K562 (cell line): ENCODE measurements around the gene IQUB.

Experiments
- ASH1L ChIP-seq: fragments of 450-650 bp; IDR thresholded peaks from 2 replicates; pipeline ENCODE4 v1.6.1; 2018; ENCODE audit warnings: borderline replicate concordance, mild to moderate bottlenecking, low read depth; ENCODE audit not compliant: partially characterized antibody
- ATF3 ChIP-seq, 2 experiments: fragments of 450-650 bp in 1 of 2; sonication (generic) in 1 of 2; formaldehyde crosslinking in 1 of 2; IDR thresholded peaks in 1 of 2; conservative IDR thresholded peaks in 1 of 2; 2 replicates each; pipeline versions ENCODE4 v1.6.1 to v1.8.1; 2016 to 2023; ENCODE audit warnings: mild to moderate bottlenecking in 2 of 2, moderate library complexity in 2 of 2, inconsistent platforms in 1 of 2, missing genetic modification reagents in 1 of 2
- CHD2 ChIP-seq: IDR thresholded peaks from 2 replicates; pipeline ENCODE4 v1.6.1; 2011; ENCODE audit warnings: low read depth, low read length
- CTCF ChIP-seq, 3 experiments: IDR thresholded peaks in 2 of 3; conservative IDR thresholded peaks in 1 of 3; 2 replicates each; pipeline ENCODE4 v1.5.1; 2011 to 2012; ENCODE audit warnings: low read length in 3 of 3, mild to moderate bottlenecking in 3 of 3, control low read depth in 2 of 3, improper control_type of control experiment in 1 of 3, inconsistent platforms in 1 of 3, low read depth in 1 of 3, mixed read lengths in 1 of 3, moderate library complexity in 1 of 3; ENCODE audit not compliant: insufficient read depth in 2 of 3
- ELF4 ChIP-seq: fragments of 450-650 bp; formaldehyde crosslinking; IDR thresholded peaks from 2 replicates; pipeline ENCODE4 v1.4.0; 2022; ENCODE audit warnings: missing genetic modification characterization
- ESRRA ChIP-seq: fragments of 450-650 bp; IDR thresholded peaks from 2 replicates; pipeline ENCODE4 v1.6.1; 2014; ENCODE audit warnings: low read depth, mild to moderate bottlenecking, moderate library complexity, borderline replicate concordance
- EZH2 ChIP-seq: IDR thresholded peaks from 2 replicates; pipeline ENCODE4 v1.6.1; 2012; ENCODE audit warnings: low read depth, mild to moderate bottlenecking, inconsistent platforms, low read length, borderline replicate concordance
- MAZ ChIP-seq, 2 experiments: fragments of 450-650 bp in 1 of 2; sonication (generic) in 1 of 2; formaldehyde crosslinking; IDR thresholded peaks in 1 of 2; conservative IDR thresholded peaks in 1 of 2; 2 replicates each; pipeline versions ENCODE4 v1.4.0 to v1.5.0; 2020; ENCODE audit warnings: mild to moderate bottlenecking in 1 of 2, missing genetic modification reagents in 1 of 2
- MLX ChIP-seq, 2 experiments: fragments of 450-650 bp in 1 of 2; sonication (generic) in 1 of 2; formaldehyde crosslinking; conservative IDR thresholded peaks; 2 replicates each; pipeline versions ENCODE4 v1.4.0 to v1.8.1; 2020 to 2022; ENCODE audit warnings: mild to moderate bottlenecking in 1 of 2, missing genetic modification reagents in 1 of 2
- RNF2 ChIP-seq: sonication (generic); IDR thresholded peaks from 2 replicates; pipeline ENCODE4 v1.6.1; 2016
- WHSC1 ChIP-seq: IDR thresholded peaks from one replicate; pipeline ENCODE4 v1.6.1; 2012; ENCODE audit warnings: low read length, control low read depth, inconsistent platforms
- ZNF311 ChIP-seq: fragments of 250-450 bp; sonication (Bioruptor Pico); IDR thresholded peaks from 2 replicates; pipeline ENCODE4 v1.4.0; 2020; ENCODE audit warnings: mild to moderate bottlenecking, moderate library complexity
- ZNF384 ChIP-seq: IDR thresholded peaks from 2 replicates; pipeline ENCODE4 v1.6.1; 2012; ENCODE audit warnings: low read depth, low read length, improper control_type of control experiment
- ZSCAN32 ChIP-seq: fragments of 450-650 bp; formaldehyde crosslinking; IDR thresholded peaks from 2 replicates; pipeline ENCODE4 v1.4.0; 2020; ENCODE audit warnings: mild to moderate bottlenecking, moderate library complexity

- TF ChIP-seq ESRRA, result no peak
- no peak for TF ChIP-seq ZNF384
- TF ChIP-seq ZSCAN32 (CRISPR knock-in tag), result no peak
- TF ChIP-seq MLX (CRISPR knock-in tag; conservative IDR thresholded peaks at IDR 0.05), result no peak
- TF ChIP-seq CTCF (IDR thresholded peaks at IDR 0.05 in 2 of 3, conservative IDR thresholded peaks at IDR 0.05 in 1 of 3; ENCODE audit: insufficient read depth in 2 of 3, low read depth in 1 of 3, low read length in 3 of 3), result no peak
- TF ChIP-seq MAZ (CRISPR knock-in tag; conservative IDR thresholded peaks at IDR 0.05 in 1 of 2, IDR thresholded peaks at IDR 0.05 in 1 of 2), result no peak
- no peak for TF ChIP-seq ZNF311 (CRISPR knock-in tag)
- TF ChIP-seq EZH2, result no peak
- TF ChIP-seq CHD2, result no peak
- no peak for TF ChIP-seq ASH1L
- TF ChIP-seq ELF4 (CRISPR knock-in tag), result no peak
- no peak for TF ChIP-seq ATF3 (IDR thresholded peaks at IDR 0.05)
- no peak for TF ChIP-seq ATF3 (CRISPR knock-in tag; conservative IDR thresholded peaks at IDR 0.05)
- TF ChIP-seq RNF2, result no peak
- no peak for TF ChIP-seq WHSC1
Observed at GRCh38 chr7:123548406-123548805, 14.0 kb upstream of the IQUB start.
